Stimulated activated CD4-positive, alpha-beta T cell treated with anti-CD3 and anti-CD28 coated beads, Interleukin-1b, Interleukin-23, amount 100 ng/mL, for 4 hours (primary cell): ENCODE results near the gene ZNF784.

ENCODE experiments used
- DNase-seq, 2 donors: peaks; one replicate each; pipeline ENCODE4 v3.0.0-alpha.2; 2020; ENCODE audit warnings: low read depth in 2 of 2

ZNF784 gene

GRCh38 chr19:55644191-55644833, 19.9 kb upstream of the ZNF784 start:
- no peak for DNase-seq

- no peak for DNase-seq
Observed at GRCh38 chr19:55643887-55644176, 19.5 kb upstream of the ZNF784 start.

GRCh38 chr19:55643003-55643886, 18.9 kb upstream of the ZNF784 start, which contains the start of gene ZNF581:
TSS of gene ZNF581 (plus strand) at chr19:55643649. CDS start at chr19:55644572, 923 bp downstream.
- peak; percentile 74 to 76 for DNase-seq

GRCh38 chr19:55642153-55643002, 18.0 kb upstream of the ZNF784 start:
- no peak for DNase-seq

GRCh38 chr19:55641426-55642152, 17.2 kb upstream of the ZNF784 start:
- no peak for DNase-seq

- peak; percentile 44 to 70 for DNase-seq
Observed at GRCh38 chr19:55640577-55641425, 16.4 kb upstream of the ZNF784 start, which contains the start of gene ZNF580. TSS of gene ZNF580 (plus strand) at chr19:55641002. CDS start at chr19:55642509, 1,507 bp downstream.

- DNase-seq: peak; percentile 58 to 64
Observed at GRCh38 chr19:55640043-55640576, 15.7 kb upstream of the ZNF784 start.

GRCh38 chr19:55638864-55639359, 14.5 kb upstream of the ZNF784 start:
- DNase-seq: peak in 1 of 2 donors; percentile 36

- DNase-seq: no peak
Observed at GRCh38 chr19:55637534-55637933, 13.2 kb upstream of the ZNF784 start.

GRCh38 chr19:55636723-55637122, 12.4 kb upstream of the ZNF784 start:
- DNase-seq: no peak

GRCh38 chr19:55635856-55636440, 11.6 kb upstream of the ZNF784 start:
- no peak for DNase-seq

- no peak for DNase-seq
Observed at GRCh38 chr19:55635334-55635717, 11.0 kb upstream of the ZNF784 start.

GRCh38 chr19:55633861-55634260, 9.5 kb upstream of the ZNF784 start:
- no peak for DNase-seq

GRCh38 chr19:55632463-55632834, 8.1 kb upstream of the ZNF784 start:
- peak; percentile 51 to 91 for DNase-seq

GRCh38 chr19:55626350-55626749, 2.0 kb upstream of the ZNF784 start:
- DNase-seq: peak in 1 of 2 donors; percentile 45

- no peak for DNase-seq
Observed at GRCh38 chr19:55625004-55625326, 599 bp upstream of the ZNF784 start.

- DNase-seq: no peak
Observed at GRCh38 chr19:55623561-55623960, 805 bp downstream of the ZNF784 start.

GRCh38 chr19:55623130-55623529, 1.2 kb downstream of the ZNF784 start:
- no peak for DNase-seq

- DNase-seq: no peak
Observed at GRCh38 chr19:55622242-55622969, 2.0 kb downstream of the ZNF784 start.
